Neural cell (in vitro differentiated cells): Measurements from ENCODE around the gene ZNF519.
"Not testable (repeated sequence)": the region's sequence is repeated elsewhere in the genome, so short reads cannot be mapped to it uniquely, and the experiment has no call there.

Experiments
- EP300 ChIP-seq: fragments of 450-650 bp; conservative IDR thresholded peaks from 2 replicates; pipeline ENCODE4 v1.6.1; 2014; ENCODE audit warnings: antibody characterized with exemption, mild to moderate bottlenecking, moderate library complexity; ENCODE audit not compliant: poor library complexity, severe bottlenecking
- EZH2 ChIP-seq: fragments of 200-600, 300-800 bp; shearing (Covaris generic), sonication (generic); IDR thresholded peaks from 2 replicates; pipeline ENCODE4 v1.6.1; 2014; ENCODE audit warnings: antibody characterized with exemption, low read length, borderline replicate concordance, mild to moderate bottlenecking; ENCODE audit not compliant: insufficient read depth, poor library complexity, severe bottlenecking
- MXI1 ChIP-seq: fragments of 450-650 bp; conservative IDR thresholded peaks from 2 replicates; pipeline ENCODE4 v1.6.1; 2014; ENCODE audit warnings: antibody characterized with exemption, mild to moderate bottlenecking; ENCODE audit not compliant: poor library complexity, severe bottlenecking
- POLR2AphosphoS5 ChIP-seq: IDR thresholded peaks from 2 replicates; pipeline ENCODE4 v1.6.1; 2012
- RAD21 ChIP-seq: fragments of 450-650 bp; conservative IDR thresholded peaks from 2 replicates; pipeline ENCODE4 v1.6.1; 2014; ENCODE audit warnings: antibody characterized with exemption, mild to moderate bottlenecking, moderate library complexity
- SMC3 ChIP-seq: fragments of 450-650 bp; conservative IDR thresholded peaks from 2 replicates; pipeline ENCODE4 v1.6.1; 2014; ENCODE audit warnings: antibody characterized with exemption, mild to moderate bottlenecking, moderate library complexity; ENCODE audit not compliant: poor library complexity
- TAF1 ChIP-seq: IDR thresholded peaks from 2 replicates; pipeline ENCODE4 v1.6.1; 2012; ENCODE audit warnings: low read depth
- TF ChIP-seq, protein P1 (sequence below): fragments of 450-650 bp; IDR thresholded peaks from 2 replicates; pipeline ENCODE4 v1.5.1; 2014; ENCODE audit warnings: antibody characterized with exemption, mild to moderate bottlenecking, moderate library complexity; ENCODE audit not compliant: poor library complexity, severe bottlenecking
- TF ChIP-seq, protein P2 (sequence below): IDR thresholded peaks from 2 replicates; pipeline ENCODE4 v1.6.1; 2012; ENCODE audit warnings: borderline replicate concordance

DNA sequence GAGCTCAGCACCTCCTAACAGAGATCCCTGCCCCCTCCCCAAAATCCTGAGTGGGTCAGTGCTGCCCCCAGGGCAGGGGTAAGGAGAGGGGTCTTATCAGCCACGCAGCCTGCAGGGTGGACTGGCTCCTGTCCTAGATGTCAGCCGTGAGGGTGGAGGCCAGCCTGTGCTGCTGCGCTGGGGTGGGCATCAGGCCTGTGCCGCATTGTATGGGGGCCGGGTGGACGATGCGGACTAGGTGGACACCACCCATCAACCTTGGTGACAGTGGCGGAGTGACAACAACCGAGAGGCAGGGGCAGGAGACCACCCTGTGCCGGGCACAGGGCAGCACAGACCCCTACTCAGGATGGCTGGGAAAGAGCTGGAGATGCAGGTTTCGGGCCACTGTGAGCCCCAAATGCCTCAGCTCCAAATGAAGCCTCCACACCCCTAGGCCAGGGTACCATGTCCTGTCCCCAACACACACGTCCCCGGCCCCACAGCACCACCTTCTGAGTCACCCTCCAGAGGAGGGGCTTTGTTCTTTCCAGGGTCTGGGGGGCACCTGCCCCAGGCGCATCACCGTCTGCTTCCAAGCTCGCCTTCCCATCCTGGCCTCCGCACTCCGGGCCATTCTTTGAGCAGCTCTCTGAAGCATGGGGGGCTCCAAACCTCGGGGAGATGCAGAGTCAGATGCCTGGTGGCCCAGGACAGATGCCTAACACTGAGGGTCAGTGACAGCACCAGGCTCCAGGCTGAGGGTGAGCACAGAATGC lies 13.5 kb upstream of the ZNF519 start:
- TF ChIP-seq, protein P1, sequence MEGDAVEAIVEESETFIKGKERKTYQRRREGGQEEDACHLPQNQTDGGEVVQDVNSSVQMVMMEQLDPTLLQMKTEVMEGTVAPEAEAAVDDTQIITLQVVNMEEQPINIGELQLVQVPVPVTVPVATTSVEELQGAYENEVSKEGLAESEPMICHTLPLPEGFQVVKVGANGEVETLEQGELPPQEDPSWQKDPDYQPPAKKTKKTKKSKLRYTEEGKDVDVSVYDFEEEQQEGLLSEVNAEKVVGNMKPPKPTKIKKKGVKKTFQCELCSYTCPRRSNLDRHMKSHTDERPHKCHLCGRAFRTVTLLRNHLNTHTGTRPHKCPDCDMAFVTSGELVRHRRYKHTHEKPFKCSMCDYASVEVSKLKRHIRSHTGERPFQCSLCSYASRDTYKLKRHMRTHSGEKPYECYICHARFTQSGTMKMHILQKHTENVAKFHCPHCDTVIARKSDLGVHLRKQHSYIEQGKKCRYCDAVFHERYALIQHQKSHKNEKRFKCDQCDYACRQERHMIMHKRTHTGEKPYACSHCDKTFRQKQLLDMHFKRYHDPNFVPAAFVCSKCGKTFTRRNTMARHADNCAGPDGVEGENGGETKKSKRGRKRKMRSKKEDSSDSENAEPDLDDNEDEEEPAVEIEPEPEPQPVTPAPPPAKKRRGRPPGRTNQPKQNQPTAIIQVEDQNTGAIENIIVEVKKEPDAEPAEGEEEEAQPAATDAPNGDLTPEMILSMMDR, result not testable (repeated sequence)
- TF ChIP-seq EZH2, POLR2AphosphoS5, TAF1, EP300, RAD21, SMC3, MXI1: not testable (repeated sequence)
- TF ChIP-seq, protein P2, sequence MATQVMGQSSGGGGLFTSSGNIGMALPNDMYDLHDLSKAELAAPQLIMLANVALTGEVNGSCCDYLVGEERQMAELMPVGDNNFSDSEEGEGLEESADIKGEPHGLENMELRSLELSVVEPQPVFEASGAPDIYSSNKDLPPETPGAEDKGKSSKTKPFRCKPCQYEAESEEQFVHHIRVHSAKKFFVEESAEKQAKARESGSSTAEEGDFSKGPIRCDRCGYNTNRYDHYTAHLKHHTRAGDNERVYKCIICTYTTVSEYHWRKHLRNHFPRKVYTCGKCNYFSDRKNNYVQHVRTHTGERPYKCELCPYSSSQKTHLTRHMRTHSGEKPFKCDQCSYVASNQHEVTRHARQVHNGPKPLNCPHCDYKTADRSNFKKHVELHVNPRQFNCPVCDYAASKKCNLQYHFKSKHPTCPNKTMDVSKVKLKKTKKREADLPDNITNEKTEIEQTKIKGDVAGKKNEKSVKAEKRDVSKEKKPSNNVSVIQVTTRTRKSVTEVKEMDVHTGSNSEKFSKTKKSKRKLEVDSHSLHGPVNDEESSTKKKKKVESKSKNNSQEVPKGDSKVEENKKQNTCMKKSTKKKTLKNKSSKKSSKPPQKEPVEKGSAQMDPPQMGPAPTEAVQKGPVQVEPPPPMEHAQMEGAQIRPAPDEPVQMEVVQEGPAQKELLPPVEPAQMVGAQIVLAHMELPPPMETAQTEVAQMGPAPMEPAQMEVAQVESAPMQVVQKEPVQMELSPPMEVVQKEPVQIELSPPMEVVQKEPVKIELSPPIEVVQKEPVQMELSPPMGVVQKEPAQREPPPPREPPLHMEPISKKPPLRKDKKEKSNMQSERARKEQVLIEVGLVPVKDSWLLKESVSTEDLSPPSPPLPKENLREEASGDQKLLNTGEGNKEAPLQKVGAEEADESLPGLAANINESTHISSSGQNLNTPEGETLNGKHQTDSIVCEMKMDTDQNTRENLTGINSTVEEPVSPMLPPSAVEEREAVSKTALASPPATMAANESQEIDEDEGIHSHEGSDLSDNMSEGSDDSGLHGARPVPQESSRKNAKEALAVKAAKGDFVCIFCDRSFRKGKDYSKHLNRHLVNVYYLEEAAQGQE, result not testable (repeated sequence)
